Mammary epithelial cell (primary cell): Measurements from ENCODE around the gene CLDND1.

Source experiments
- CTCF ChIP-seq, 2 donors: IDR thresholded peaks in 1 of 2; conservative IDR thresholded peaks in 1 of 2; 2 replicates each; pipeline ENCODE4 v1.5.1; 2011 to 2012; ENCODE audit warnings: inconsistent platforms in 2 of 2, low read length in 2 of 2, mild to moderate bottlenecking in 2 of 2, control low read depth in 1 of 2, low read depth in 1 of 2; ENCODE audit not compliant: insufficient read depth in 1 of 2; ENCODE audit errors: extremely low read depth in 1 of 2
- EZH2 ChIP-seq: IDR thresholded peaks from 2 replicates; pipeline ENCODE4 v1.6.1; 2012; ENCODE audit warnings: low read length, inconsistent platforms, borderline replicate concordance

GRCh38 chr3:98483626-98484025 lies 39.1 kb downstream of the CLDND1 start:
- TF ChIP-seq EZH2, result no peak
- TF ChIP-seq CTCF (conservative IDR thresholded peaks at IDR 0.05 in 1 of 2, IDR thresholded peaks at IDR 0.05 in 1 of 2; ENCODE audit: extremely low read depth in 1 of 2, insufficient read depth in 1 of 2, low read depth in 1 of 2, low read length in 2 of 2), result no peak
